HFFc6 (cell line): ENCODE measurements around the gene ELOA2. TPM values are rescaled to one million over a fixed set of nuclear protein-coding genes. Genes with fewer than 3 reads are reported as not detected.
A peak's percentile ranks its signal among the peaks of the same experiment; 100 is the strongest.

Source experiments
- DNase-seq: peaks from one replicate; pipeline ENCODE4 v3.0.0-alpha.2; 2018
- H3K27ac Mint-ChIP-seq: 2 replicates; pipeline ENCODE4 v1.8.0; 2020; ENCODE audit warnings: mild to moderate bottlenecking, mixed read lengths
- H3K27me3 Mint-ChIP-seq: 2 replicates; pipeline ENCODE4 v1.8.0; 2021; ENCODE audit warnings: mild to moderate bottlenecking, moderate library complexity, mixed read lengths; ENCODE audit not compliant: insufficient read depth
- H3K36me3 Mint-ChIP-seq: 2 replicates; pipeline ENCODE4 v1.8.0; 2021; ENCODE audit warnings: low read depth, mixed read lengths
- H3K4me1 Mint-ChIP-seq: 2 replicates; pipeline ENCODE4 v1.8.0; 2020; ENCODE audit warnings: low read depth, mixed read lengths
- H3K4me3 Mint-ChIP-seq: 2 replicates; pipeline ENCODE4 v1.8.0; 2020; ENCODE audit warnings: mild to moderate bottlenecking, moderate library complexity, mixed read lengths
- H3K9me3 Mint-ChIP-seq: 2 replicates; pipeline ENCODE4 v1.8.0; 2020; ENCODE audit warnings: mild to moderate bottlenecking, mixed read lengths
- long read RNA-seq: library from polyadenylated mRNA; unstranded; transcript quantifications from one replicate; pipeline ENCODE4 v2.0.0, GENCODE V29; 2019
- total RNA-seq, 6 experiments: library from RNA; stranded (reverse); fragmentation: NEBNext Ultra II Directional; extraction: Animal tissue kit (Norgen Biotek cat#: 25700); gene quantifications; 2 replicates in 1 of 6; 3 replicates in 5 of 6; pipeline ENCODE4 v1.2.3, GENCODE V29; 2021
- TF ChIP-seq, protein P1 (sequence below): fragments of 200-600 bp; sonication (generic); IDR thresholded peaks from 2 replicates; pipeline ENCODE4 v1.5.0; 2021; ENCODE audit warnings: antibody characterized with exemption, mild to moderate bottlenecking

Gene ELOA2
- not detected for total RNA-seq
- long read RNA-seq: 0 reads

- Mint-ChIP-seq H3K27ac (no peak within 1 kb of the TSS), H3K4me3 (no peak within 1 kb of the TSS), H3K9me3 (peaks cover 10% of the 10 kb centered on the region; the same call in 1 of the 2 replicates), H3K4me1 (no peaks in the 10 kb centered on the region), H3K27me3 (peaks cover 16% of the 10 kb centered on the region), H3K36me3 (no peaks in the 10 kb centered on the region; the same call in 1 of the 2 replicates)
- TF ChIP-seq, protein P1, sequence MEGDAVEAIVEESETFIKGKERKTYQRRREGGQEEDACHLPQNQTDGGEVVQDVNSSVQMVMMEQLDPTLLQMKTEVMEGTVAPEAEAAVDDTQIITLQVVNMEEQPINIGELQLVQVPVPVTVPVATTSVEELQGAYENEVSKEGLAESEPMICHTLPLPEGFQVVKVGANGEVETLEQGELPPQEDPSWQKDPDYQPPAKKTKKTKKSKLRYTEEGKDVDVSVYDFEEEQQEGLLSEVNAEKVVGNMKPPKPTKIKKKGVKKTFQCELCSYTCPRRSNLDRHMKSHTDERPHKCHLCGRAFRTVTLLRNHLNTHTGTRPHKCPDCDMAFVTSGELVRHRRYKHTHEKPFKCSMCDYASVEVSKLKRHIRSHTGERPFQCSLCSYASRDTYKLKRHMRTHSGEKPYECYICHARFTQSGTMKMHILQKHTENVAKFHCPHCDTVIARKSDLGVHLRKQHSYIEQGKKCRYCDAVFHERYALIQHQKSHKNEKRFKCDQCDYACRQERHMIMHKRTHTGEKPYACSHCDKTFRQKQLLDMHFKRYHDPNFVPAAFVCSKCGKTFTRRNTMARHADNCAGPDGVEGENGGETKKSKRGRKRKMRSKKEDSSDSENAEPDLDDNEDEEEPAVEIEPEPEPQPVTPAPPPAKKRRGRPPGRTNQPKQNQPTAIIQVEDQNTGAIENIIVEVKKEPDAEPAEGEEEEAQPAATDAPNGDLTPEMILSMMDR: no peak
- no peak for DNase-seq
Measured at GRCh38 chr18:47035156-47035671, at the start of gene ELOA2. Gene ELOA2, minus strand, starts transcription at chr18:47035621. Its CDS starts 357 bp downstream, at chr18:47035264.

GRCh38 chr18:47081578-47081977, 46.2 kb upstream of the ELOA2 start:
- DNase-seq: no peak
- TF ChIP-seq, protein P1: no peak
- Mint-ChIP-seq H3K27me3 (peaks cover 9% of the 10 kb centered on the region), H3K4me1 (no peaks in the 10 kb centered on the region), H3K9me3 (no peaks in the 10 kb centered on the region), H3K4me3 (no peak overlapping the region), H3K36me3 (no peaks in the 10 kb centered on the region), H3K27ac (no peak overlapping the region)

GRCh38 chr18:47080872-47081271, 45.5 kb upstream of the ELOA2 start:
- DNase-seq: no peak
- Mint-ChIP-seq H3K4me1 (no peaks in the 10 kb centered on the region), H3K9me3 (no peaks in the 10 kb centered on the region)

DNA sequence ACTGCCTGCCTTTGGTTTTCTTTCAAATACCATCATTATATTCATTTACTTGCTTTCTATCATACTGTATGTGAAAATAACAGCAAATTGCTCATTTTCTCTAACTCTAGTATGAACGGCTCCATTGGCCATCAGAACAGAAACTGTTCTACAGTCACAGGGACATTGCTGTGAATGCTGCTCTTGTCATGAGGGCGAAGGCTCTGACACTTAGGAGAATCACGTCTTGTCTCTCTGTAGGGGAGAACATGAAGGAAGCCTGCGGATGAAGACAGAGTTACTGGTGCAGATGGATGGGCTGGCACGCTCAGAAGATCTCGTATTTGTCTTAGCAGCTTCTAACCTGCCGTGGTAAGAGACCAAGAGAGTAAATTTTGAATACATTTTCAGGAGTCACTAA, 41.7 kb upstream of the ELOA2 start:
- H3K27me3 Mint-ChIP-seq: peaks cover 4% of the 10 kb centered on the region
- DNase-seq: no peak
- TF ChIP-seq, protein P1: no peak
- no peak overlapping the region for H3K27ac Mint-ChIP-seq
- peaks cover 9% of the 10 kb centered on the region for H3K4me1 Mint-ChIP-seq
- H3K36me3 Mint-ChIP-seq: no peaks in the 10 kb centered on the region
- H3K4me3 Mint-ChIP-seq: no peak overlapping the region
- no peaks in the 10 kb centered on the region for H3K9me3 Mint-ChIP-seq

More at GRCh38 chr18:47080872-47081271, 45.5 kb upstream of the ELOA2 start:
- Mint-ChIP-seq H3K27ac (no peak overlapping the region), H3K4me3 (no peak overlapping the region), H3K36me3 (no peaks in the 10 kb centered on the region), H3K27me3 (peaks cover 4% of the 10 kb centered on the region)
- TF ChIP-seq, protein P1: no peak

DNA sequence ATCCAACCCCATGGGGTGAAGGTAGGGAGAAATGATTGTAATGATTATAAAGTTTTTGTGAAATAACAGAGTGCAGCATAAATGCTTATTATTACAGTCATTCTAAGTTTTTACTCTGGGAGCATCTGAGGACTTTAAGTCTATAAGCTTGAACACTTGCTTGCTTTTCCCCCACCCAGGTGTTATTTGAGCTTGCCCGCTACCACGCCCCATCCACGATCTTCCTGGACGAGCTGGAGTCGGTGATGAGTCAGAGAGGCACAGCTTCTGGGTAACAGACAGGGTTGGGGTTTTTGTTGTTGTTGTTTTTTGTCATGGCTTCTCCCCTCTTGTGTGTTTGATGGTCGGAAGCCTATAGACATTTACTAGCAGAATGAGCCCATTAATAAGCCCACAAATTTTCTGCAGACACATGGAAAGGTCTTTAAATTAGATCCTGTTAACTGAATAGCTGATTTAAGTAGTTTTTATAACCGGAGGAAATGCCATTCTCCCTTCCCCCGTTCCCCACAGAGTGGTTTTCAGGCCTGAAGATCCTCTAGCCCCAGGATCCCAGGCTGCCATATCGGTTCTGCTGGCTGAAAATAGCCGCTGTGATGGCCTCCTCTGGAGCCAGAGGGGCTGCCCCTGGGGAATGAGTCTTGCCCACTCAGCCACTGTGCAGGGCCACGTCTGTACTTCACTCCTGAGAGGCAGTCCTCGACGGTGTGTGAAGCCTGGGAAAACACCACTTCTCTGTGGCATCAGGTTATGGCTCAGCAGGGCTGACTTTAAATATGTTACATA, 39.9 kb upstream of the ELOA2 start:
- Mint-ChIP-seq H3K27ac (peak overlapping the region; percentile 29; the same call in 1 of the 2 replicates), H3K4me3 (peak overlapping the region; percentile 56), H3K36me3 (no peaks in the 10 kb centered on the region), H3K27me3 (peaks cover 11% of the 10 kb centered on the region), H3K9me3 (no peaks in the 10 kb centered on the region), H3K4me1 (peaks cover 9% of the 10 kb centered on the region)
- TF ChIP-seq, protein P1: no peak
- peak; percentile 3 for DNase-seq
